HG03378 (cell line): Measurements from ENCODE around the gene CHRD.
"Not testable (repeated sequence)": the region's sequence is repeated elsewhere in the genome, so short reads cannot be mapped to it uniquely, and the experiment has no call there.

Experiments used
- ATAC-seq: cut with Tn5 transposase; IDR thresholded peaks from one replicate; pipeline ENCODE4 v1.9.1; 2021; ENCODE audit warnings: mild to moderate bottlenecking, moderate library complexity; ENCODE audit not compliant: unreplicated experiment

Gene CHRD

DNA sequence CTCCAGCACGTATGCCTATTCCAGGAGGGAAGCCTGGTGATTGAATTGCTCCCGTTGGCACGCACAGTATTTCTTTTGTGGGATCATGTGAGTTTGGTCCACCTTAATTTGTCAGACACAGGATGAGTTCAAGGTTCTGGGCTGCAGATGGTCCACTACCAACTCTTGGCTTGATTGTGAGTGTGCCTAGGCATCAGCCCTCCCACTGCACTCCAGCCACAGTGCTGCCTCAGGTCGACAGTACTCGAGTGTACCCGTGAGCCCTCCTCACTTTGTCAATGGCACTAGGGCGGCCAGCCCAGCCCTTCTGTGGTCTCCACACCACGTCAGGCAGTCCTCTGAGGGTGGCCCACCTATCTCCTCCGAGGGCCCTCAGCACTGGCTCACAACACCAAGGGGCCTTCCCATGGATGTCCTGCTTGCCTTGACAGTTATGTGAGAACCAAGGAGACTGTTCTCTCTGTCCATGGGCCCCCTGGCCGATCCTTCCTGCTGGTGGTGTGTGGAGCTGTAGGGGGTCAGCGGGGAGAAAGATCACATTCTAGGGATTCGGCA lies 30.2 kb downstream of the CHRD start:
- ATAC-seq: no peak

DNA sequence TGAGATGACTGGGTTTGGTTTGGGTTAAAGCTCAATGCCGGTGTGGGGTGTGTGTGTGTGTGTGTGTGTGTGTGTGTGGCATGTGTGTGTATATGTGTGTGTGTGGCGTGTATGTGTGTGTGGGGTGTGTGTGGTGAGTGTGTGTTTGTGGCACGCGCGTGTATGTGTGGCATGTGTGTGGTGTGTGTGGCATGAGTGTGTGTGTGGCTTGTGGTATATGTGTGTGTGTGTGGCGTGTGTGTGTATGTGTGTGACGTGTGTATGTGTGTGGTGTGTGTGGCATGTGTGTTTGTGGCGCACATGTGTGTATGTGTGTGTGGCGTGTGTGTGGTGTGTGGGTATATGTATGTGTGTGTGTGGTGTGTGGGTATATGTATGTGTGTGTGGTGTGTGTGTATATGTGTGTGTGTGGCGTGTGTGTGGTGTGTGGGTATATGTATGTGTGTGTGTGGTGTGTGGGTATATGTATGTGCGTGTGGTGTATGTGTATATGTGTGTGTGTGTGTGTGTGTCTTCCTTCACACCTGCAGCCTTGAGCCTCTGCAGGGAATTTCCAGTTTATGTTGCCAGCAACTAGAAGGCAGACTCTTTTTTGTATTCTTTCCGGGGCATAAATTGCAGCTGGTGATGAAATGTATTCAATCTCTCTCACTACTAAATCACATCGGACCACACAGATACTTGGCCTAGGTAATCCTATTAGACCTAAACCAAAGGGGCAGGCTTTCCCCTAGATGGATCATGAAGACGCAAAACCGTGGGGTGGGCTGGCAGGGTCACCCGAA lies 34.8 kb downstream of the CHRD start:
- ATAC-seq: no peak

DNA sequence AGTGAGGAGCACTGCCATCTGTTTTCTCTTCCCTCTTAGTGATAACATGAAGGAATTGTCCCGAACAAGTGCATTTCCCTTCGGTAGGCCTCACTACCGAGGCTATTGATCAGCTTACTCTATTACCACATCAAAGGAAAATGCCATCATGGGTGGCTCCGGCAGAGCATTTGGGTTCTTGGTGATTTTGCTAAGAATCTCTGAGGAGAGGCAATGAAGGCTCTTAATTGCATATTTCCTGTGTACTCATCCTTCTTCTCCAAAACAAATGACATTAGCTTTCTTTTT lies 35.3 kb downstream of the CHRD start:
- ATAC-seq: no peak

DNA sequence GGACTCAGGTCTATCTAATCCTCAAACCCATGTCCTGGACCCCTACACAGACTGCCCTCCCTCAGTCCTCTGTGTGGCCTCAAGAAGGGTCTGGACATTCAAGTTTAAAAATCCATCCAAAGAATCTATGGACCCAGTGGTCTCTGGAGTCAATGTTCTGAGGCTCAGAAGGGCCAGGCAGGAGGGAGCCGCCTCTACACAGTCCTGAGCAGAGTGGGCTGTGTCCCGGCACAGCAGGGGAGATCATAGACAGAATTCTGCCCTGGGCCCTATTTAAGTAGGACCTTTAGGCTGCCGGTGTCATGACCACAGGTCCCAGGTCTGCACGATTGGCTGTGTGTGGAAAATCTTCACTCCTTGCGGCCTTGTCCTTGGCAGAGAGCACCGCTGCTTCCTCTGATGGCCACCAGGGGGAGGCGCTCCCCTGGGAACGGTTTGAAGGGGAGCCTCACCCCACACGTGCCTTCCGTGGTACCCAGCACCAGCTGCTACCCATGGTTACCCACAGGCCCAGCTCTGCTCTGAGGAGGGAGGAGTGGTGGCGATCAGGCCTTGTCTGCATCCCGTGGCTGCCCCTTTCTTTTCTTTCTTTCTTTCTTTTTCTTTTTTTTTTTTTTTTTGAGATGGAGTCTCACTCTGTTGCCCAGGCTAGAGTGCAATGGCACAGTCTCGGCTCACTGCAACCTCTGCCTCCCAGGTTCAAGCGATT lies 37.9 kb downstream of the CHRD start:
- peak; percentile 74 for ATAC-seq

DNA sequence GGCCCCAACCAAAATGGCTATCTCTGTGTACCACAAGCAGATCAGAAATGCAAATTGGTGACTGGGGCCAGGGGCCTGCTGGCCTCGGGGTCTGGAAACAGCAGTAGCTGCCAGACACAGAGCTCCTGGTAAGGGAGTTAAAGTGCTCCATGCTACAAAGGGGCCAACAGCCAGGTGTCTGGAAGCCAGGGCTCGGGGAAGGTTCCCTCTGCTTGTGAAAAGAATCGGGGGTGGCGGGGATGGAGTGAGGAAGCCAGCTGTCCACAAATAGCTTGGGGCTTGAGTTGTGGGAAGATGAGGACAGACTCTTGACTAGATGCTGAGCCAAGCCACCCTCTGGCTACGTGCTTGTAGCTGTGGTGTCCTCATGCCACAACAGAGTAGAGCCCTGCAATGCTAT lies 39.3 kb downstream of the CHRD start:
- no peak for ATAC-seq

DNA sequence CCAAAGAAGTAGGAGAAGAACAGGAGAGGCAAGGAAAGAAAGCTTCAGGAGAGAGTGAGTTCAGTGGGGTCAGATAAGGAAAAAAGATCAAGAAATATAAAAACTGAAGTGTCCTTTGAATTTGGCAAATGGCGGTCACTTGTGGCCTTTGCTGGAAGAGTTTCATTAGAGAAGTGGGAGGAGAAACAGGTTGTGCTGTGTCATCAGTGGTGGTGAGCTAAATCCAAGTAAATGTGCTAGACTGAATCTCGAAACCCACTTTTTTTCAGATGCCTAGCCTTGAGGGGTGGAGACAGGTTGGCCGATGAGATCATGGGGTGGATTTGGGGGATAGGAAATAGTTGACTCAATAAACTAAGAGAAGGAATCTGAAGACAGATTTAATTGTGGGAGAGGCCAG lies 43.7 kb downstream of the CHRD start:
- ATAC-seq: no peak

DNA sequence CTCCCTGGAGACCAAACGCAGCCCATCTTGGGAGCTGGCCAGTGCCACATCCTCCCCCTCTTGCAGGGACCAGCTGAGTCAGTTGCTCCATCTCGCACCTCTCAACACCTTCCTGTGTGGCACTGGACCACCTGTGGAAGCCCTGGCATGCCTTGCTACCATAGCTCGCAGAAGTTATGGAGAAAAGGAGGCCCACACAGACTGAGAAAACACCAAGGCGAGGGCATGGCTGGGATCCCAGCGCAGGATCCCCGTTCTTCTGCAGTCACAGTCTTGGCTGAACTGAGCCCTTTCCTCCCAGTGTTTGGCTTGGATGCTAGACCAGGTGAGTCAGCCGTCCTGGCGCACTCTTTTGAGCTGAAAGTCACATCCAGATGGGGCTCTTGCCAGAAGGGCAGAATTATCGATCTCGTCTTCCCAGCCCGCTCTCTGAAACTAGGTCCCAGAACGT lies 46.9 kb downstream of the CHRD start:
- ATAC-seq: no peak

DNA sequence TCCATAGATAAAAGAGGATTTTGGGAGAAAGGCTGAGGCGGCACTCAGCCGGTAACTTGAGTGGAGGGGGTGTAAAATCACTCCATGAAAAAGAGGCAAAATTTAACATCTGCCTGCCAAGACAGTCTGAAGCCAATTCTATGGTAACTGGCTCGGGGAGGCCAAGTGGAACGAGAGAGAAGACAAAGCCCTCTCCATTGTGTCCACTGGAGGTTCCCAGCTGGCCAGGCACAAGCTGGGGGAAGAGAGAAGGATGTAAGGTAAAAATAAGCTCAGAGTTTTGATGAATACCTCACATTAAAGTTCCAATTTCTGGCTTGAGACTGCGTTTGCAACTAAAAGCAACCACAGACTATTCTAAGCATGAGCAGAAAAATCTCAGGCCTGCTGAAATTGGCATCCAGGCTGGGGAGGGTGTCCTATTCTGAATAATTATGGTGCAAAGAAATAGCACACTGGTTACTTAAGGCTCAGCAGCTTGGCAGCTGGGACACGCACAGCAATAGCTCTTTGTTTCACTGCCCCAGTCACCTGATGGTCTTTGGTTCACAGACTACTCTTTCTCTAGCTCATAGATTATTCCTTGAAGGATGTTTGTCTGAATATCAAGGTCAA lies 48.8 kb downstream of the CHRD start:
- ATAC-seq: no peak

DNA sequence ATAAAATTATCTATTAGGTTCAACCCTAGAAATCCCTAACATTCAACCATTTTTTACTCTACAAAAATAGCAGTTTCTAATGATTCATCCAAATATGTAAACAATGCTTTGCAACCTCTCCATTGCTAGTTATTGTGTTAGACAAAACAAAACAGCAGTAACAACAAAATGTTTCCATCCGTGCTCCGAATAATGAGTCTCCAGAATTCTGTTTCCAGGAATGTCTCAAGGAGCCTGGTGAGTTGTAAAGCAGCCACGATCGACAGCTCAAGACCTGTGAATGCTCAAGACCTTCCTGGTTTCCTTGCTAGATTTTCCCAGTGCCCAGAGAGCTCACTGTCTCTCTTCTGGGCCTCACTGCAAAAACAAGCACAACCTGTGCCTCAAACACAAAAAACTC lies 49.9 kb downstream of the CHRD start:
- no peak for ATAC-seq

DNA sequence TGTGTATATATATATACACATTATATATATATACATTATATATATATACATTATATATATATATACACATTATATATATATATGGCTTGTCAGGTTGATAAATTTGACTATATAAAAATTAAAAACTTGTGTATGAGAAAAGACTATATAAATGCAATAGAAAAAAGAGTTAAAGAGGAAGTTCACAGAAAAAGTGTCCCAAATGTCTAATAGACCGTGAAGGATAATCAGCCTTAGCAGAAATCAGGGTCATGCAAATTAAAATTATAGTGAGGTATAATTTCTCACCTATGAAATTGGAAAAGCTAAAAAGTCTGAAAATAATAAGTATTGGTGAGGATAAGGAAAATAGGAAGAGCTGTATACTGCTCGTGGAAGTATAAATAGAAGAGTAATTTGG lies 51.1 kb downstream of the CHRD start:
- no peak for ATAC-seq

DNA sequence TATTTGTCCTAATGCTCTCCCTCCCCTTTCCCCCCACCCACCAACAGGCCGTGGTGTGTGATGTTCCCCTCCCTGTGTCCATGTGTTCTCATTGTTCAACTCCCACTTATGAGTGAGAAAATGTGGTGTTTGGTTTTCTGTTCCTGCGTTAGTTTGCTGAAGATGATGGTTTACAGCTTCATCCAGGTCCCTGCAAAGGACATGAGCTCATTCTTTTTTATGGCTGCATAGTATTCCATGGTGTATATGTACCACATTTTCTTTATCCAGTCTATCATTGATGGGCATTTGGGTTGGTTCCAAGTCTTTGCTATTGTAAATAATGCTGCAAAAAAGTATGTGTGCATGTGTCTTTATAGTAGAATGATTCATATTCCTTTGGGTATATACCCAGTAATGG lies 53.3 kb downstream of the CHRD start:
- ATAC-seq: not testable (repeated sequence)

DNA sequence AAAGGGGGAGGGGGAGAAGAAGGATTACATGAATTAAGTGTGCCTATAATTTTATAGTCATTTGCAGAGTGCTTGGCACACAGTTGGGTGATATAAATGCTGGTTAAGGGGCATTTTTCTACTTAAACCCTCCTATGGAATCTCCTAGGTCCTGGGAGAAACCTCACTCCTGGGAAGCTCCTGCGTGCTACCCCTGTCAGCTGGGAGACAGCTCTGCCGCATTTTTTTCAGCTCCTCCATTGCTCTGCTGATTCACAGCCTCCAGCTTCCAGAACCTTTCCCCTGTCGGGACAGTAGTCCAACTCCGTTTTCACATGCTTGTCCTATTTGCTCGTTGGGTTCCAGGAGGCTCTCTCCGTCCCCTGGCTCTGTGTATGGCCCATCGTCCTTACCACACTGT lies 59.2 kb downstream of the CHRD start:
- ATAC-seq: no peak
